HCT116 (cell line): ENCODE measurements around the gene WWOX. TPM values are rescaled to one million over a fixed set of nuclear protein-coding genes. Genes with fewer than 3 reads are reported as not detected.

ENCODE experiments used
- ATAC-seq: fragments of 200-7000 bp; cut with Tn5 transposase; 2 replicates; pipeline ENCODE4 v1.9.1; 2020; ENCODE audit warnings: mild to moderate bottlenecking, moderate library complexity
- BruUV-seq: library from RNA; stranded (reverse); fragments of 400-500 nt; replicated peaks from 2 replicates; lab custom pipeline; 2021; lab: Mats Ljungman, UMichigan
- CTCF ChIA-PET: fragments of 300-600 bp; sonication (Branson Sonifier 250); formaldehyde crosslinking; loops from one replicate; lab custom pipeline; 2021; ENCODE audit warnings: antibody characterized with exemption; lab: Charles Lee
- POLR2A ChIA-PET: fragments of 300-600, 350-600 bp; sonication (Branson Sonifier 250); formaldehyde crosslinking; loops from one replicate; lab custom pipeline; 2021; ENCODE audit warnings: antibody characterized with exemption; lab: Charles Lee
- RAD21 ChIA-PET, 2 experiments: fragments of 300-600 bp; sonication (Branson Sonifier 250); formaldehyde crosslinking; loops; one replicate each; lab custom pipeline; 2023; ENCODE audit warnings: low total read pairs in 2 of 2; ENCODE audit not compliant: uncharacterized antibody in 2 of 2, unreplicated experiment in 2 of 2, low non-redundant PET in 1 of 2; lab: Charles Lee
- DNase-seq: peaks from one replicate; pipeline ENCODE4 v3.0.0-alpha.2; 2010; ENCODE audit warnings: low read depth, low spot score
- H2AFZ ChIP-seq: fragments of 200-600 bp; shearing (Covaris generic), sonication (generic); 2 replicates; pipeline ENCODE4 v1.6.1; 2017; ENCODE audit warnings: low read depth, mixed run types, mixed read lengths, antibody characterized with exemption, low read length; ENCODE audit not compliant: poor library complexity, severe bottlenecking
- H3K27ac ChIP-seq: 2 replicates; pipeline ENCODE4 v1.5.1; 2012; ENCODE audit warnings: low read depth, low read length
- H3K27me3 ChIP-seq: fragments of 200-600 bp; sonication (generic); 2 replicates; pipeline ENCODE4 v1.6.1; 2016; ENCODE audit warnings: mixed run types, low read length, mixed read lengths; ENCODE audit not compliant: insufficient read depth
- H3K36me3 ChIP-seq, 2 experiments: fragments of 200-500 bp in 1 of 2; fragments of 200-600 bp in 1 of 2; sonication (Bioruptor generic) in 1 of 2; sonication (generic) in 1 of 2; 2 replicates each; pipeline versions ENCODE4 v1.5.1 to v1.6.1; 2014 to 2016; ENCODE audit warnings: low read length in 2 of 2, inconsistent platforms in 1 of 2, mixed read lengths in 1 of 2, mixed run types in 1 of 2; ENCODE audit not compliant: insufficient read depth in 2 of 2, control insufficient read depth in 1 of 2
- H3K4me1 ChIP-seq, 2 experiments: fragments of 200-600 bp in 1 of 2; sonication (generic) in 1 of 2; 2 replicates each; pipeline versions ENCODE4 v1.5.1 to v1.6.1; 2012 to 2017; ENCODE audit warnings: low read length in 2 of 2, inconsistent platforms in 1 of 2, mild to moderate bottlenecking in 1 of 2, mixed read lengths in 1 of 2, mixed run types in 1 of 2, moderate library complexity in 1 of 2; ENCODE audit not compliant: insufficient read depth in 2 of 2, control insufficient read depth in 1 of 2
- H3K4me2 ChIP-seq: fragments of 200-600 bp; sonication (generic); 2 replicates; pipeline ENCODE4 v1.6.1; 2017; ENCODE audit warnings: mixed run types, low read length, mixed read lengths
- H3K4me3 ChIP-seq, 2 experiments: fragments of 200-600 bp in 1 of 2; sonication (generic) in 1 of 2; replicated peaks in 1 of 2; 2 replicates each; pipeline ENCODE4 v1.5.1; 2011 to 2016; ENCODE audit warnings: low read length in 2 of 2, control low read depth in 1 of 2, low read depth in 1 of 2, mild to moderate bottlenecking in 1 of 2, mixed read lengths in 1 of 2, mixed run types in 1 of 2
- H3K79me2 ChIP-seq: fragments of 200-600 bp; sonication (generic); 2 replicates; pipeline ENCODE4 v1.6.1; 2017; ENCODE audit warnings: mild to moderate bottlenecking, mixed run types, low read length, moderate library complexity, mixed read lengths; ENCODE audit not compliant: insufficient read depth
- H3K9ac ChIP-seq: fragments of 200-600 bp; sonication (generic); 2 replicates; pipeline ENCODE4 v1.6.1; 2016; ENCODE audit warnings: low read length, mixed read lengths
- H3K9me2 ChIP-seq: fragments of 200-600 bp; sonication (generic), shearing (Covaris generic); 2 replicates; pipeline ENCODE4 v1.6.1; 2017; ENCODE audit warnings: mixed run types, mild to moderate bottlenecking, moderate library complexity; ENCODE audit not compliant: insufficient read depth
- H3K9me3 ChIP-seq, 2 experiments: fragments of 200-500 bp in 1 of 2; fragments of 200-600 bp in 1 of 2; sonication (Bioruptor generic) in 1 of 2; sonication (generic) in 1 of 2; 2 replicates each; pipeline ENCODE4 v1.6.1; 2014 to 2017; ENCODE audit warnings: low read length in 2 of 2, mixed read lengths in 2 of 2, inconsistent platforms in 1 of 2, low read depth in 1 of 2, mild to moderate bottlenecking in 1 of 2, mixed run types in 1 of 2, moderate library complexity in 1 of 2; ENCODE audit not compliant: control insufficient read depth in 1 of 2, insufficient read depth in 1 of 2
- H4K20me1 ChIP-seq: fragments of 200-600 bp; sonication (generic), shearing (Covaris generic); 2 replicates; pipeline ENCODE4 v1.6.1; 2017; ENCODE audit warnings: mixed run types, mild to moderate bottlenecking, moderate library complexity; ENCODE audit not compliant: insufficient read depth
- ATF3 ChIP-seq: IDR thresholded peaks from 2 replicates; pipeline ENCODE4 v1.6.1; 2012
- CBX3 ChIP-seq: IDR thresholded peaks from 2 replicates; pipeline ENCODE4 v1.6.1; 2012; ENCODE audit warnings: low read depth
- CEBPB ChIP-seq: IDR thresholded peaks from 2 replicates; pipeline ENCODE4 v1.6.1; 2012; ENCODE audit warnings: low read depth
- EGR1 ChIP-seq: IDR thresholded peaks from 2 replicates; pipeline ENCODE4 v1.6.1; 2012; ENCODE audit warnings: low read depth
- ELF1 ChIP-seq: IDR thresholded peaks from 2 replicates; pipeline ENCODE4 v1.6.1; 2012; ENCODE audit warnings: low read depth, borderline replicate concordance
- FOSL1 ChIP-seq: IDR thresholded peaks from 2 replicates; pipeline ENCODE4 v1.6.1; 2012; ENCODE audit warnings: low read depth
- JUND ChIP-seq: IDR thresholded peaks from 2 replicates; pipeline ENCODE4 v1.6.1; 2012
- POLR2A ChIP-seq: IDR thresholded peaks from 2 replicates; pipeline ENCODE4 v1.7.0; 2011; ENCODE audit warnings: borderline replicate concordance; ENCODE audit not compliant: insufficient read depth, insufficient read length; ENCODE audit errors: extremely low read depth
- POLR2AphosphoS5 ChIP-seq: IDR thresholded peaks from 2 replicates; pipeline ENCODE4 v1.6.1; 2011; ENCODE audit warnings: mild to moderate bottlenecking, low read depth, low read length, moderate library complexity
- RAD21 ChIP-seq: IDR thresholded peaks from 2 replicates; pipeline ENCODE4 v1.6.1; 2012; ENCODE audit warnings: low read depth, mild to moderate bottlenecking
- SIN3A ChIP-seq: IDR thresholded peaks from 2 replicates; pipeline ENCODE4 v1.6.1; 2012; ENCODE audit warnings: low read depth
- SRF ChIP-seq: IDR thresholded peaks from 2 replicates; pipeline ENCODE4 v1.6.1; 2012; ENCODE audit warnings: low read depth
- ZBTB33 ChIP-seq: IDR thresholded peaks from 2 replicates; pipeline ENCODE4 v1.6.1; 2011; ENCODE audit warnings: mild to moderate bottlenecking, low read length, moderate library complexity; ENCODE audit not compliant: insufficient replicate concordance; ENCODE audit errors: extremely low read depth
- ZFX ChIP-seq: fragments of 450-650 bp; IDR thresholded peaks from 2 replicates; pipeline ENCODE4 v1.6.1; 2017
- ZNF274 ChIP-seq: fragments of 200-500 bp; sonication (Bioruptor generic); IDR thresholded peaks from 2 replicates; pipeline ENCODE4 v1.6.1; 2014; ENCODE audit warnings: mild to moderate bottlenecking, low read depth, low read length, inconsistent platforms
- intact Hi-C: fragments of 100-400 bp; cut with micrococcal nuclease; formaldehyde crosslinking; loops from 2 replicates; pipeline ENCODE4 v1.10.0; 2022
- total RNA-seq: library from RNA; stranded (reverse); gene quantifications from one replicate; pipeline ENCODE4 v1.2.1, GENCODE V29; 2021; ENCODE audit not compliant: unreplicated experiment

Gene WWOX
- total RNA-seq, 1 experiment from 2014 or later: 13.7 TPM

- ChIA-PET POLR2A (no interaction called here), RAD21 (no interaction called here), CTCF (no interaction called here)
- TF ChIP-seq FOSL1: no peak
- TF ChIP-seq ZFX: no peak
- no peak for TF ChIP-seq POLR2A
- TF ChIP-seq RAD21: no peak
- TF ChIP-seq ELF1: no peak
- TF ChIP-seq POLR2AphosphoS5: no peak
- no peak for TF ChIP-seq SRF
- TF ChIP-seq SIN3A: no peak
- TF ChIP-seq ZNF274: no peak
- no peak for TF ChIP-seq CEBPB
- TF ChIP-seq CBX3: no peak
- no peak for TF ChIP-seq ZBTB33
- TF ChIP-seq EGR1: no peak
- no peak for TF ChIP-seq ATF3
- no peak for TF ChIP-seq JUND
- H3K27me3 ChIP-seq: no peaks in the 10 kb centered on the region
- H3K9me3 ChIP-seq: peaks cover 4 to 8% of the 10 kb centered on the region in 2 experiments; a peak in 2 of 4 replicates
- no peaks in the 10 kb centered on the region for H3K9me2 ChIP-seq
- DNase-seq: no peak
- H4K20me1 ChIP-seq: no peaks in the 10 kb centered on the region
- H3K9ac ChIP-seq: no peak overlapping the region
- no TSS peak for BruUV-seq
- H3K36me3 ChIP-seq: no peaks in the 10 kb centered on the region
- H3K4me2 ChIP-seq: no peak overlapping the region
- intact Hi-C loops: no loop called here
- no peak overlapping the region for H2AFZ ChIP-seq
- no peak for ATAC-seq
- H3K4me3 ChIP-seq: no peak overlapping the region
- no peaks in the 10 kb centered on the region for H3K79me2 ChIP-seq
- no peak overlapping the region for H3K27ac ChIP-seq
- no peaks in the 10 kb centered on the region for H3K4me1 ChIP-seq
Observed at GRCh38 chr16:79049040-79049439, 949.6 kb downstream of the WWOX start.
